GDM1 (cell line): Measurements from ENCODE around the gene P2RX3.

Experiments
- DNase-seq: peaks from one replicate; lab custom pipeline; 2025; lab: John Stamatoyannopoulos, UW

Gene P2RX3

GRCh38 chr11:57373146-57373545, 35.0 kb downstream of the P2RX3 start:
- DNase-seq, result no peak

DNA sequence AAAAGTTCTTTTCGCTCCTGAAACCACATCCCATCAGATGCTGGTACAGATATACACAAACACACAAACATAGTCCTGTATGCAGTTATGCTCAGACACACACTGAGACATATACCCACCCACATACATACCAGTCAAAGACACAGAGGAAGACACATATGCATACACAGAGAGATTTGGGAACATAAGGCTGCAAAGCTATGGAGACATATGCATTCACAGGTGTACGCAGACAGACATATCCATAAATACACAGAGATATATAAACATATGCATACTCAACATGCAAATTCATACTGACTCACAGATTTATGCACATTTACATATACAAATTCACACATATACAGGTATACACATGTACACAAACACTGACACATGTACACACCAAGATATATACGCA, 36.8 kb downstream of the P2RX3 start:
- no peak for DNase-seq

GRCh38 chr11:57375490-57375889, 37.3 kb downstream of the P2RX3 start:
- DNase-seq, result no peak

DNA sequence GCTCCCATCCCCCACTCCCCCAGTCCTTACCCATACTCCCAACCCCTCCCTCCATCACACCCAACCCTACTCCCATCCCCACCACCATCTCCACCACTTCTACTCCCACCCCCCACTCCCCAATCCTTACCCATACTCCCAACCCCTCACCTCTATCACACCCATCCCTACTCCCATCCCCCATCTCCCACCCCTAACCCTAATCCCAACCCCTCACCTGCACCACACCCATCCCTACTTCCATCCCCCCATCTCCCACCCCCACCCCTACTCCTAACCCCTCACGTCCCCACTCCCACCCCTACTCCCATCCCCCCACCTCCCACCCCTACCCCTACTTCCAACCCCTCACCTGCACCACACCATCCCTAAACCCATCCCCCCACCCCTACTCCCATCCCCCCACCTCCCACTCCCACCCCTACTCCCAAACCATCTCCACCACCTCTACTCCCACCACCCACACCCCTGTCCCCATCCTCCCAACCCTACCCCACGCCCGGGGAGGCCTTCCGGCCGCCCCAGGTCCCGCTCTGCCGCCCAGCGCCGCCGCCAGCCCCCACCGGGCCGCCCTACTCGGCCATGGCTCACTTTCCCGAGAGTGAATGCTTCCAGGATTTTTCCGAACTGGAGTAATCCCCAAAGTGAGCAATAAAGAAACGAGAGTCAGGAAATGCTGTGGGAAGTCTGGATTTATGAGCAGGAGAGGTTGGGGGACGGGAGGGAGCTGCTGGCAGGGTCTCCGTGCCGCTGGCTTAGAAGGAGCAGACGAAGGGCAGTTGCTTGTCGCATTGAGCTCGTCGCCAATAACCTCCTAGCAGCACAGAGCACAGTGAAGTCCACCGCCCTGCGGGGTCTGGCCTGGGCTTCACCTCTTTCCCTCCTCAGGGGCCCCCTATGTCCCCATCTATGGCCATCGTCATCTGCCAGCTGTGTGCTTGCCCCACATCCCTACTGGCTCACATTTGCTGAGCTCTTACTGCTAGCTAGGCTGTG, 38.2 kb downstream of the P2RX3 start:
- DNase-seq, result no peak

DNA sequence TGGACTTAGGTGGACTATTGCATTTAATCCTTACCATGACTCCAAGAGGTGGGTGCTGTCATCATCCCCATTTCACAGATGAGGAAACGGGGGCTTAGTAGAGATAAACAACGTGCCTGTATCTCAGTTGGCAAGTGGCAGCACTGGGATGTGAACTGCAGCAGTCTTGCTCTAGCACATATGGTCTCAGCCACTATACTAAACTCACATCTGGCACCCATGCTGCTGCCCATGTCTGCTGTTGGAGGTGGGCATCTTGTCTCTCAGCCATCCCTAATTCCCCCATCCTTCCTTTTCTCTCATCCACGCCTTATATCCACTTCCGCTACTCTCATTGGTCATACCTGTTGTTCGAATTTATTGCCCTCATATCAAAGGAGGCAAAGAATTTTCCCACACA, 39.0 kb downstream of the P2RX3 start:
- DNase-seq, result no peak

DNA sequence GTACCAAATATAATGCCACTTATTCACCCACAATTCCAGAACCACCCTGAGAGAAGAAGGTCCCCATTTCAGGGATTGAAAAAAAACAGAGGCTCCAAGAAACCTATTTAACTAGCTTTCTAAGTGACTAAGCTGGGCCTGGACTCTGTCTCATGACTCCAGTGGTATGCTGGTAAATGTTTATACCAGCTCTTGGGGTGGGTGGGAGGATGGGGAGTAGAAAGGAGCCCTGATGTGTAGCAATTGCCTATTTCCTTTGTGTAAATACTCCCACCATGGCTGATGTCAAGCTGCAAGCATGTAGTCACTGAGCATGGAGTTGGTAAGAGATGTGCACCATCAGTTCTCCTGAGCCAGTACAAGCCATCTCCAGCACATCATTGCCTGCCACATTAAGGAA, 40.0 kb downstream of the P2RX3 start:
- no peak for DNase-seq

DNA sequence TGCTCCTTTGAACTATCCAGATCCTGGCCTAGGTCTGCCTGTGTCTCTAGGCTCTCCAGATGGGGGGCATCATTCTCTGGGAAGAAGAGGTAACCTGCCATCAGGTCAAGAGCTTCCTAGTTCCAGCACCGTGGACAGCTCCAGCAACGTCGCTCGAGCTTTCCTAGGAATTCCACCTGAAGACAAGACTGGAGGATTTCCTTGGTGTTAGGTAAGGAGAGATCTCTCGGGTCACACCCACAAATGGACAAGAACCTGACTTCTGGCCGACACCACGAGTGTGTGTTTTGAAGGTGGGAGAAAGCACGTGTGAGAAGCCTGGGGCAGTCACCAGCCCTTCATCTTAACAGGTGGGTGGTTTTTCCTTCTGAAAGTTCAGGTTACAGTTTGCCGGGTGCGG, 41.6 kb downstream of the P2RX3 start:
- DNase-seq, result no peak

GRCh38 chr11:57380975-57381374, 42.8 kb downstream of the P2RX3 start, which contains the start of gene PRG3:
Gene PRG3 (minus strand): TSS chr11:57381150. CDS start chr11:57380708, 442 bp downstream.
- no peak for DNase-seq

DNA sequence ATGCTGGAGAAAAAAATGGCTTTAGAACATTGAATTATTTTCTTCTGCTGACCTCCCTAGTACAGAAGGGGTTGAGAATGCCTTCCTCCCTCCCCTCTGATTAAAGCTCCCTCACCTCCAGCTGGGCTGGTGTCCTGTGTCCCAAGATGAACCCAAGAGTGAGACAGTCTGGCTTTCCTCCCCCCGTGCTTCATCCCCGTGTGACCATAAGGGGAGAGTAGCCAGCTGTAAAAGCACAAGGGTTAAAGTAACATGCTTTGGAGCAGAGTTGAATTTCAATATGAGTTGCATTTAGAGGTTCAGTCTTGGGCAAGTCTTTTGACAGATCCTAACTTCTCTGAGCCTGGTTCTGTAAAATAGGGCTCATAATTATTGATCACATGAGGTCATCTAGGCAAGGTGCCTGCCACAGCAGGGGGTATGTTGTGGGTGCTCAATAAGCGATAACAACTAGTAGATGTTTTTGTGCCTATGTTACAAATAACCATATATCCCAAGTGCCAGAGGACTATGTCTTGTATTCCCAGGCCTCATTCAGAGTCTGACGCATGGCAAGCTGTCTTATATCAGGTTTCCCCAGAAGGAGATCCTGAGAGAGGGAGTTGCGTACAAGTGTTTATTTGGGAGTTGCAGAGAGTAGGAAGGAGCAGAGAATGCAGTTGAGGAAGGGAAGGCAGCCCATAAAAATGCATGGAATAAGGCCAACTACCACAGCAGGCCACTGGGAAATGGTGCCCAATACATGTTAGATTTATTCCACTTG, 48.2 kb downstream of the P2RX3 start:
- no peak for DNase-seq

GRCh38 chr11:57387289-57388030, 49.3 kb downstream of the P2RX3 start:
- no peak for DNase-seq

DNA sequence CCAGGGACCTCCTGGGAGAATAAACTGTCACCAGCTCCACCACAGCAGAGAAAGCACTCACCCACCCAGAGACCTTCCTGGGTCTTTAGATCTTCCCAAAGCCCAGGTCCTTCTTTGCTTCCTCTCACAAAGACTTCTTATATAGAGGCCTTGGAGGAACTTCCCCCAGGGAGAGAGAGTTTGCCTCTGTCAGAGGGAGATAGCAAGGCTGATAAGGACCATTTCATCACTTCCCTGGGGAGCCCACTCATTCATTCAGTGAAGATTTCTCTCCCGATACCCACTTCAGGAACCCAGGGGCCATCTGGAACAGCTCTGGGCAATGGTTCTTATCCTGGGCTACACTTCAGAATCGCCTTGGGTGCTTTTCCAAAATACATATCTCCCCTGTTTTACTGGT, 52.4 kb downstream of the P2RX3 start, which contains the start of gene PRG2:
Gene PRG2 (minus strand): TSS at position 116 of the 400 bp plus-strand sequence. CDS start 706 bp downstream, outside the sequence.
- DNase-seq, result no peak

DNA sequence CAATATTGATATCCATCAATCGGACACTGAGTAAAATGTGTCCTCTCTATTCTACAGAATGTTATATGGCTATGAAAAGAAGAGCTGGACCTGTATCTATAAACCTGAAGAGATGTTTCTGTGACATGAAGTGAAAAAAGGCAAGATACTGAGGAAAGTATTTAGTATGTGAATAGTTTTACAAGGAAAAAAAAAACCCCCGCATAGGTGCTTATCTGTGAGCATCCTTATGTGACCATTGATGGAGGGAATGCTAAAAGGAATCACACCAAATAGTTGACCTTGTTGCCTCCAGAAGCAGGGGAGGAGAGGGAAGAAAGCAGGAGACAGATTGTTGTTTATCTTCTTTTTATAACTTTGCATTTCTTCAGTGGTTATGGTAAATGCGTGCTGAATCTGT, 53.0 kb downstream of the P2RX3 start:
- DNase-seq, result no peak

GRCh38 chr11:57391539-57391938, 53.4 kb downstream of the P2RX3 start:
- DNase-seq, result no peak

- DNase-seq, result no peak
These were observed 54.1 kb downstream of the P2RX3 start for GRCh38 chr11:57392066-57392762.

GRCh38 chr11:57392763-57393105, 54.6 kb downstream of the P2RX3 start:
- no peak for DNase-seq

- no peak for DNase-seq
These were observed 56.2 kb downstream of the P2RX3 start for GRCh38 chr11:57394203-57394965.

DNA sequence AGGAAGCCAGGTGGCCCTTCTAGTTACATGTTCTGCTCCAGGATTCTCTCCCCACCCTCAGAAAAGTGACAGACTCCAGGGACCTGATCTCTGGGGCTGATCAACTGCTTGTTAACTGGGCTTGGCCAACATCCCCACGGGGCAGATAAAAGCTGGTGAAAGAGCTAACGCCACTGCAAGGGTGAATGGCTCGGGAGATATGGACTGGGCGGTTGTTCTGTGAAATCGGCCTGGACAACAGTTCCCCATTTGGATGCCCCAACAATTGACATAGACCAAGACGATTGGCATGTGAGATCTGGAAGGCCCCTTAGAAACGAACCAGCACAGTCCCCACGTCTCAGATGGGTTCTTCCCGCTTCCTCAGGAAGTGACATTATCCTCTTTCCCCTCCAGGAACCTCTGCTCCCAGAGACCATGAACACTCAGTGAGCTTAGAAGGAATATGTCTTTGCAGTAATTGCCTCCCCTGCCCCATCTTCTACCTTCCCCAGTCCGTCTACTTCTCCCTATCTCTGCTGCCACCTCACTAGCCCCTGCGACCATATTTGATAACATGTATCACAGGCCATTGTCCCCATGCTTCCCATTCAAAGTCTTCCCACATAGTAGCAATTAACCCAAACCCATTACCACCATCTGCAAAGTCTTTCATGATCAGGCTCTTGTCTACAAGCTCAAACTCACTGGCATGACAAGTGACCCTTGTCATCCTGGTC, 57.9 kb downstream of the P2RX3 start:
- DNase-seq, result no peak

- no peak for DNase-seq
These were observed 58.6 kb downstream of the P2RX3 start for GRCh38 chr11:57396744-57397143.

GRCh38 chr11:57397394-57397990, 59.3 kb downstream of the P2RX3 start:
- DNase-seq, result no peak

- no peak for DNase-seq
These were observed 61.1 kb downstream of the P2RX3 start for GRCh38 chr11:57399221-57399620.
